ENCODE results near the gene GNA12. TPM values are rescaled to one million over a fixed set of nuclear protein-coding genes. Genes with fewer than 3 reads are reported as not detected.

Gene GNA12
- total RNA-seq, 4 donors from 2014 or later = 22.5 to 63.2 (median 35.1) TPM

- H3K36me3 ChIP-seq = no peaks in the 10 kb centered on the region
- peaks cover 0 to 23% (median 11%) of the 10 kb centered on the region in 3 donors for H3K4me1 ChIP-seq
- no peaks in the 10 kb centered on the region for H3K9me3 ChIP-seq
- no peak overlapping the region for H3K27ac ChIP-seq
- ATAC-seq = no peak
- H3K4me3 ChIP-seq = no peak overlapping the region
- H3K27me3 ChIP-seq = peaks cover 45% of the 10 kb centered on the region
- WGBS, 2 donors (ENCODE audit: low coverage in 1 of 2) = 77% methylated on average over 3 of the region's 23 CpGs; no CpG with 5 or more reads in 1 of the 2 donors
- TF ChIP-seq CTCF (IDR thresholded peaks at IDR 0.05) (no peak), POLR2AphosphoS5 (IDR thresholded peaks at IDR 0.05) (no peak), EP300 (IDR thresholded peaks at IDR 0.05) (no peak), POLR2A (IDR thresholded peaks at IDR 0.05) (no peak)
Measured at GRCh38 chr7:2689951-2690705, 154.0 kb downstream of the GNA12 start.

DNA sequence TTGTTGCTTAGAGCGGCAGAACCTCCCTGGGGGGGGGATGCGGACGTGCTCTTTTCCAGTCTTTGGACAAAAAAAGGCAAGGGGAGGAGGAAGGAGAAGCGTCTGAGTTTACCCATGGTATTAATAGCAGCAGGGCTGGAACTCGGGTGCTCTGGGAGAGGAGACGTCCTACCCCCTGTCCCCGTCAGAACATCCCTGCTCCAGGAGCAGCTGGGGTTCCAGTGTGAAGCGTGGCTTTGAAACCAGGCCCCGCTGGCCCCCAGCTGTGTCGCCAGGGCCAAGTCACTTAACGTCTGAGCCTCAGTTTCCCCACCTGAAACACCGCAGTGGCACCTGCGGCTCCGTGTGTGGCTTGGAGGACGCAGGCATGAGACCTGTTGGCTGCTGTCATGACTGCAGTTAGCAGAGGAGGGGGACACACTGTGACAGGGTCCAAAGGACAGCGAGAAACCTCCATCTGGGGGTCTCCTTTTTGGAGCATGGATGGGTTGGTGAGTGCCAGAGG lies 154.7 kb downstream of the GNA12 start:
- Histone ChIP-seq H3K9me3 (no peaks in the 10 kb centered on the region), H3K27ac (no peak overlapping the region), H3K27me3 (peaks cover 53% of the 10 kb centered on the region), H3K36me3 (no peaks in the 10 kb centered on the region), H3K4me1 (peaks cover 0 to 23% (median 11%) of the 10 kb centered on the region in 3 donors), H3K4me3 (no peak overlapping the region)
- ATAC-seq = no peak
- WGBS, 2 donors (ENCODE audit: low coverage in 1 of 2) = 53% methylated on average over 2 of the region's 16 CpGs; no CpG with 5 or more reads in 1 of the 2 donors
- TF ChIP-seq CTCF (IDR thresholded peaks at IDR 0.05) (no peak), POLR2A (IDR thresholded peaks at IDR 0.05) (no peak), POLR2AphosphoS5 (IDR thresholded peaks at IDR 0.05) (no peak), EP300 (IDR thresholded peaks at IDR 0.05) (no peak)

DNA sequence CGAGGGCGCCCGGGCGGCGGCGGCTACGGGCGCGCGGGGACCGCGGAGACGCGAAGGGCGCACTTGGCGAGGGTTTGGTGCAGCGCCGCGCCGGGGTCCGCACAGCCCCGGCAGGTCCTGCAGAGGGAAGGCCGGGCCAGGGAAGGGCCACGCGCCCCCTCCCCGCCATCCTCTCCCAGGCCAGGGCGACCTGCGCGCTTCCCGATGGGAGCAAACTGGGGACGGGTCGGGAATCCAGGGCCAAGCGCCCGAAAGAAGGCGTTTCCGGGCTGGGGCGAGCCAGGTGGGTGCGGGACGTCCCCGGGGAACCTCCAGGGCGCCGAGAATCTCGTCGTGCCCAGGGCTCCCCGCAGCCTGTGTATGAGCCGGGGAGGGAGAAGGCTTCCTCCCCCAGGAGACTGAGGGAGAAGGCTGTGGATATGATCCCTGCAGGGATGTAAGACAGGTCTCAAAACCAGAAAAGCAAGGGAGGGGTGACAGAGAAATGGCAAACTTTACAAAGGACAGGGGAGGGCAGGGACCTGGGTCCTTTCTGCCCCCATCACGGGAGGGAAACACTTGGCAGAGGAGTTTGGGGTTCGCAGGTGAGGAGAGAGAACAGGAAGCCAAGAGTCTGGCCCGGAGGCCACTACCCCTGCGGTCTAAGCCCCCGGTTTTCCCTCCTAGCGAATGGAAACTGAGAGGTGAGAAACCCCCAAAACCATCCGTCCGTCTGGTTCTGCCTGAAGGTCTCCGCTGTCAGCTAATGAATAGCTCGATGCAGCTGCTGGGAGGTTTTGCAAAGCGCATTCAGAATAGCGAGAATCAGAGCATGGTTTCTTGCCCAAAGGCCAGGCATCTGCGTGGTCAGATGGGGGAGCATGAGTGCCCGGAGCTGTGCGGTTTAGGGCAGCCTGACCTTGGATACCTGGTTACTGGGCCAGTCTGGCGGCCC lies 155.4 kb downstream of the GNA12 start:
- H3K27me3 ChIP-seq = peaks cover 58% of the 10 kb centered on the region
- H3K4me1 ChIP-seq = peaks cover 0 to 23% (median 11%) of the 10 kb centered on the region in 3 donors
- H3K27ac ChIP-seq = no peak overlapping the region
- H3K9me3 ChIP-seq = no peaks in the 10 kb centered on the region
- peak; percentile 8 for ATAC-seq
- peak overlapping the region in 1 of 2 donors; percentile 44 for H3K4me3 ChIP-seq
- H3K36me3 ChIP-seq = no peaks in the 10 kb centered on the region
- TF ChIP-seq EP300 (IDR thresholded peaks at IDR 0.05) (no peak), CTCF (IDR thresholded peaks at IDR 0.05) (no peak), POLR2A (IDR thresholded peaks at IDR 0.05) (no peak), POLR2AphosphoS5 (IDR thresholded peaks at IDR 0.05) (no peak)
- 10 to 30% methylated on average over 7 to 14 of the region's 62 CpGs for WGBS, 2 donors (ENCODE audit: low coverage in 1 of 2)

GRCh38 chr7:2687881-2688318 lies 156.2 kb downstream of the GNA12 start, which contains the start of gene AMZ1:
AMZ1 (plus strand) TSS chr7:2688202; CDS start chr7:2700452, 12,250 bp downstream.
- TF ChIP-seq EP300 (IDR thresholded peaks at IDR 0.05) = no peak
- no peak for TF ChIP-seq POLR2AphosphoS5 (IDR thresholded peaks at IDR 0.05)
- no peak for TF ChIP-seq CTCF (IDR thresholded peaks at IDR 0.05)
- TF ChIP-seq POLR2A (IDR thresholded peaks at IDR 0.05) = no peak
- Histone ChIP-seq H3K9me3 (no peaks in the 10 kb centered on the region), H3K27ac (no peak within 1 kb of the TSS), H3K27me3 (peaks cover 63% of the 10 kb centered on the region), H3K36me3 (no peaks in the 10 kb centered on the region), H3K4me1 (peaks cover 0 to 23% (median 11%) of the 10 kb centered on the region in 3 donors), H3K4me3 (peak within 1 kb of the TSS in 1 of 2 donors; percentile 44)
- WGBS, 2 donors (ENCODE audit: low coverage in 1 of 2) = no CpG with 5 or more reads among the region's 41 CpGs
- peak; percentile 29 for ATAC-seq

Data from gastroesophageal sphincter (tissue), 4 donors.